NK-92 (cell line): Measurements from ENCODE around the gene DRD2.

Experiments used
- DNase-seq: peaks from one replicate; lab custom pipeline; 2025; ENCODE audit not compliant: unreplicated experiment; lab: John Stamatoyannopoulos, UW

DRD2 gene

DNA sequence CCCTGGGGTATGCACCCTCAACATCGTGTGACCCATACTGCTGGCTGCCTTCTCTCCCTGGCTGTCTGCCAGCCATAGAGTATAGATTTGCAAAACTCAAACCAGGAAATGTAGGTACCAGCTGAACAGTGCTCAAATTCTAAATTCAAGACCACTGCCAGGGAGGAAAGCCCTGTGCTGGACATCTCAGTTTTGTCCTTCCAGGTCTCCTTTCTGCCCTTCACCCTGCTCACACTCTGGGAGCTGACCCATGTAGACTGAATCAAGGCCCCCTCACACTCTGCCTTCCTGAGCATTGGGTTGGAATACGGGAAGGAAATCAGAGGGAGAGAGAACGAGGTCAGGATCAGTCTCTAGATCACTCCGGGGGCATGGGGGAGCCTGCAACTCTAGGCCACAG, 12.4 kb upstream of the DRD2 start:
- no peak for DNase-seq

DNA sequence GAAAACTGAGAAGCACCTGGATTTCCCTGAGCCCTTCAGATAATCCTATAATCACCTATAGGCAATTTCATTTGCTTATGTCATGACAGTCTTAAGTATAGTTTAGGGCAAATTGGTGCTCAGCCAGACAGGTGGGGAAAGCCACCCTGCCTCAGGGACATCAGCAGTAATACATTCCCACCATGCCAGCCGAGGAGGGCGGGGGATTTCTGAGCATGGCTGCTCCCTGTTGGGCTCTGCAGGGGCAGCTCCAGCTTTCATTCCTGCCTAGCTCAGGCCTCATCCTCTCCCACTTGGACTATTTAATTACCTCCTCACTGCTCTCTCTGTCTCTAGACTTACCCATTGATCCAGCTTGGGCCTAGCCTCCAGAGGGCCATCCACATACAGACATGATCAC, 9.0 kb upstream of the DRD2 start:
- DNase-seq: no peak

- DNase-seq: no peak
Observed at GRCh38 chr11:113481672-113482071, 6.5 kb upstream of the DRD2 start.

- no peak for DNase-seq
Observed at GRCh38 chr11:113481226-113481625, 6.0 kb upstream of the DRD2 start.

GRCh38 chr11:113477321-113477720, 2.1 kb upstream of the DRD2 start:
- DNase-seq: no peak

DNA sequence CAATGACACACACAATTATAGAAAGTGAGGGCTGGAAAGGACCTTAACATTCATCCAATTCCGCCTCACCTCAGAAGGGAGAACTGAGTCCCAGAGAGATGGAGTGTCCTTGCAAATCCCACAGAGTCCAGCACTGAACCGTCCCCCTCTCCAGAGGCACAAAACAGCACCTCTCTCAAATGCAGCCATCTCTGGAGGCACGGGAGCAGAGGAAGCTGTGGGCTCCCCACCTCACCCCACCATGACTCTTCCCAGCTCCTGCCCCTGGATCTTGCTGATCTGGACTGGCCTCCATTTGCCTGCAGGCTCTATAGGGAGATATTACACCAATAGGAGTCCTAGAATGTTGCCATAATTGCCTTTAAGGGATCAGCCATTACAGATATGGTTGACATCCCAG, 1.4 kb upstream of the DRD2 start:
- DNase-seq: no peak

DNA sequence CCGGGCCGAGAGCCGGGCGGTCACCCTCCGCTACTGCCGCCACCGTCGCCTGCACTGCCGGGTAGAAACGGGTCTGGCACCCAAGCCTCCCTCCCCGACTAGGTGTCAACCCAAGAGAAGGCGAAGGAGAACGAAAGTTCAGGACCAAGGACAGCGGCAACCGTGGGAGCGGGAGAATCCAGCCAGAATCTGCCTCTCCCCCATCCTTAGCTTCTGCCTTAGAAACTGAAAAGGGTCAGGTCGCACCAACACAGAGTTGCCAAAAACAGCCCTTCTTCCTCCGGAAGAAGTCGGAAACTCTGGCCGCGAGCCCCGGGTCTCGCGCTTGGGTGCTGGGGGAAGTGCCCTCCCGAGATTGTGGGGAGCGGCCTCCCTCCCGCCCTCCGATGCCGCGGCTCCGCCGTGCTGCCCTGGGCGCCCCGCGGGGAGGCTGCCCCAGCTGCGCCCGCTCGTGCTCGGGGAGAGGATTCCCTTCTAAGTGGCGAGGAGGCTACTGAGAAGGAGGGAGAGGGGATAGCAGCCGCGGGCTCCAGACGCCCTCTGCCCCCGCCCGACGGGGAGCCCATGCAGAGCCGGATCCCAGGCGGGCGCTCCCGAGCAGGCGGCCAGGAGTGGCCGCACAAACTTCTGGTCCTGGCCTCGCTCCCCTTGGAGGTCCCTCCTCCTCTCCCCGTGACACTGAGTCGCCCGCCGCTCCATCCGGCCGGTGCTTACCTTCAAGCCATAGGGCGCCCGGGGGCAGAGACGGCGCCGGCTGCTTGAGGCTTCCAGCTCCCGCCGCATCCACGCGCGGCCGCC, 637 bp downstream of the DRD2 start:
- no peak for DNase-seq

GRCh38 chr11:113473983-113474361, 1.2 kb downstream of the DRD2 start:
- no peak for DNase-seq

DNA sequence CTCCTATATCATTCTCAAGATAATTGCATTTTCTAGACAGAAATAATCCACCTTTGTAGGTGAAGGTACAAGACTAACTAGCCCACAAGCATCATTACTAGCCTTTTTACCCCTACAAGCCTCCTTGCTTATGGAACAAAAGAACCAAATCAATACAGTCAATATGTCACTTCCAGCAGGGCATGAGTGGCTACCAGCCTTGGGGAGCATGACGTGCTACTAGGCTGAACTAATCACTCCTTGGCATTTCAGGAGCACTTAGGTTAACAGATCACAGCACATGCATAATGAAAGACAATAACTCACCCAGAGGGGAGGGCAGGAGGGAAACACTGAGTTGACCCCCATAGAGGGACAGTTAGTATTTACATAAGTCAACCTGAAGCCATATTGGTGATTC, 2.7 kb downstream of the DRD2 start:
- DNase-seq: no peak

- DNase-seq: no peak
Observed at GRCh38 chr11:113470233-113470632, 5.0 kb downstream of the DRD2 start.

DNA sequence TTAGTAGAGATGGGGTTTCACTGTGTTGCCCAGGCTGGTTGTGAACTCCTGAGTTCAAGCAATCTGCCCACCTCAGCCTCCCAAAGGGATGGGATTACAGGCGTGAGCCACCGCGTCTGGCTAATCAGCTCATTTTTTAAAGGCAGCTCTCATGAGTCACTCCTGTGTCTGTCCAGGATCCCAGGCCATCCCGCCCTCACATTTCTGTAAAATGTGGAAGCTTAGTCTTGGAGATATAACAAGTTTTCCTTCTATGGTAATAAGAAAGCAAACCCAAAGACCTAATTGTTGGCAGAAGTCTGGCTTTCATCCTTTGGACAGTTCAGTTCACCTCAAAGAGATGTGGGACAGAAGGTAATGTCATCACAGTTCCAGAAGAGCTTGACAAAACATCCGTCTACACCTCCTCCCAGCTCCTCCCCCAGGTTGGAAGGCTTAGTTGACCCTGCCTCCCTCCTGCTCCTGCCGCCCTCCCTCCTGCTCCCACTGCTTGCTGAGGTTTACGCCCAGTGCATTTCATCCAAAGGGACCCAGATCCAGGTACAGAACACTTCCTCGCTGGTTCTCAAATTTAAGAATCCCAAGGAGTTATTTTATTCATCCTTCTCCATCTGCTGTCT, 6.4 kb downstream of the DRD2 start:
- DNase-seq: no peak

DNA sequence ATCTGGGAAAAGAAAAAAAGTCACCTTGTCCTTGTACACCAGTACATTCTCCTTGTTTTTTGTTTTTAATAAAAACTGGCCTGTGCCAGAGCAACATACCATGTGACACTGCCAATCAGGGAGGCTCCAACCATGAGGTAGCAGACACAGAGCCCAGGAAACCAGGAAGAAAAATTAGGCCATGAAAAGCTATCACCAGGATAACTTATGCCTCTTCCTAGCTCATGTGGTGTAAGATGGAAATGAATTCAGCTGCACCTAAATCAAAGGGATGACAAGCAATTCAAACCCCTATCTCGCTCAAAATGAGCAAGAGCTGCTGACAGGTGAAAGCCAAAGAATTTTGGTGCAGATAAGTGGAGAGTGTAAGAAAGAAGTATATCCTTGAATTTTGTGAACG, 7.7 kb downstream of the DRD2 start:
- no peak for DNase-seq

DNA sequence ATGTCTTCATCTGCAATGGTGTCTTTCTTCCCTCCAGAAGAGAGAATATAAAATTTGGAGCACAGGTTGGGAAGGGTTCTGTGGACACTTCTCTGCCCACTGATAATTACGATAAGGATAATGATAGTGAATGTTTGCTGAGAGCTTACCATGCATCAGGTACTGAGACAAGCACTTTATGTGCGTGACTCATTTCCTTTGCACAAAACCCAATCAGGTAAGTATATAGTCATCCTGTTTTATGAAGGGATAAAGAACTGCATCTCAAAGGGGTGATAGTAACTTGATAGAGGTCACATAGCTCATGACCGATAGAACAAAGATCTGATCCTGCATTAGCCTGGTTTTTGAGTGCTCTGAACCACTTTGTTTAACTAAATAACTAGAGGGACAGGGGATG, 9.4 kb downstream of the DRD2 start:
- no peak for DNase-seq

GRCh38 chr11:113464416-113464815, 10.8 kb downstream of the DRD2 start:
- no peak for DNase-seq

GRCh38 chr11:113462830-113463229, 12.4 kb downstream of the DRD2 start:
- DNase-seq: no peak

GRCh38 chr11:113461639-113462038, 13.6 kb downstream of the DRD2 start:
- no peak for DNase-seq

DNA sequence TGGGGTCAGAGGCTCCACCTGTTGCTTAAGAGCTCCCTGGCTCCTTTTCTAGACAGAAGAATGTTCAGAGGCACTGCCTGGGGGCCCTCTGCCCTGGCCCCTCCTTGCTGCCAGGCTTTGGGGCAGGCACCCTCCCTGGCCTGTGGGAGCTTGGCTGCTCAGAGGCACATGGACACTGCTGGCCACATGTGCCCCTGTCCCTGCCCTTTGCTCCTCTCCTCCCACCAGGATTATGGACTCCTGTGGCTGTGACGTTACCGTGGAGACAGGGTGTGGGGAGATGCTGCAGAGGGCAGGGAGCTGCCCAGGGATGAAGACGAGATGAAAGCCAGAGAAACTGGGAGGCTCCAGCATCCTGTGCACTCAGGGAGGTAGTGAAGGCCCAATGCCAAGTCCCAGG, 14.7 kb downstream of the DRD2 start:
- no peak for DNase-seq

GRCh38 chr11:113458189-113458588, 17.0 kb downstream of the DRD2 start:
- no peak for DNase-seq

DNA sequence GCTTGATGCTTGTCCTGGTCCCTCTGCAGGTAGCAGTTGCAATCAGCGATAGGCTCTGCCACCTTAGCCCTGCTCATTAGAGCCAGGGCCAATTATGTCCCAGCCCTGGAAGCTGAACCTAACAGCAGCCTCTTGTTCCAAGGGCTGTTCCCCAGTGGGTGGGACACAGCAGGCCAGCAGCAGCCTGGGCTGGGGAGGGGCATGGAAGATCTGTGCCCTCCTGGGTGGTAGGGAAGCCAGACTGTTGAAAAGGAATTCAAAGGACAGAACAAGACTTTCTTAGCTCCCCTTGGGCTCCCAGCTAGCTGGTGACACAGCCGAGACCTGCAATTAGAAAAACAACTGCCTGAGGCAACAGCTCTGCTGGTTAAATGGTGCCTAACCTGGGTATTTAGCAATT, 17.4 kb downstream of the DRD2 start:
- no peak for DNase-seq

DNA sequence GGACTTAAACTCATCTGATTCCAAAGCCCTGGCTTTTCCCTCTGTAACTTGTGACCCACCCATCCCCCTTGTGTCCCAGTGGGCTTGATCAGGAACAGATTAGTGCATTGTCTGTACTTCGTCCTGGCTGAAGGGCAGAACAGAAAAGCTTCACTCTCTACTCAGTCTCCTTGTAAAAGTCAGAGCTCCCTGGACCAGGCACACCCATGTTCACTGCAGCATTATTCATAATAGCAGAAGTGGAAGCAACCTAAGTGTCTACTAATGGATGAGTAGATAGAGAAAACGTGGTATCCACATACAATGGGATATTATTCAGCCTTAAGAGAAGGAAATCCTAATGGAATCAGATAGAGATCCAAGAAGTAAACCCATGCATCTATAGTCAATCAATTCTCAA, 20.7 kb downstream of the DRD2 start:
- DNase-seq: no peak

GRCh38 chr11:113449743-113450142, 25.5 kb downstream of the DRD2 start:
- no peak for DNase-seq

DNA sequence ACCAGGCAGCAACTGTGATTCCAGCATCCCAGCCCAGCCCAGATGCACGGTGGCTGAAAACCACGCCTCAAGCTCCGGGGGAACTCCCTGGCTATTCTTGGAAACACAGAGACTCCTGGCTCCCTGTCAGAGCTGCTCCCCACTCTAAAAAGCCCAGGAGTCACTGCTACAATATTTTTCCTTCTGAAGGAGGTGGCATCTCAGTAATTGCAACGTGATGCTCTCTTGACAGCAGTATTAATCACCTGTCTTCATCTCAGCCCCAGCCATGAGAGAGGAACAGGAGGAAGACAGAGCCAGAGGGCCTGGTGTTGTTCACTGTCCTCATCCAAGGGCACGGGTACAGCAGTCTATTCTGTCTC, 26.9 kb downstream of the DRD2 start:
- no peak for DNase-seq
